Astrocyte (in vitro differentiated cells and primary cell): ENCODE data around the gene GLS2.

Experiments
- EZH2 ChIP-seq: IDR thresholded peaks from 2 replicates; pipeline ENCODE4 v1.6.1; 2012; ENCODE audit warnings: mild to moderate bottlenecking, low read length, inconsistent platforms; ENCODE audit not compliant: insufficient read depth
- TF ChIP-seq, protein P1 (sequence below): IDR thresholded peaks from 2 replicates; pipeline ENCODE4 v1.5.1; 2011; ENCODE audit warnings: low read depth, mild to moderate bottlenecking, inconsistent platforms, low read length, moderate library complexity; ENCODE audit not compliant: insufficient read depth

DNA sequence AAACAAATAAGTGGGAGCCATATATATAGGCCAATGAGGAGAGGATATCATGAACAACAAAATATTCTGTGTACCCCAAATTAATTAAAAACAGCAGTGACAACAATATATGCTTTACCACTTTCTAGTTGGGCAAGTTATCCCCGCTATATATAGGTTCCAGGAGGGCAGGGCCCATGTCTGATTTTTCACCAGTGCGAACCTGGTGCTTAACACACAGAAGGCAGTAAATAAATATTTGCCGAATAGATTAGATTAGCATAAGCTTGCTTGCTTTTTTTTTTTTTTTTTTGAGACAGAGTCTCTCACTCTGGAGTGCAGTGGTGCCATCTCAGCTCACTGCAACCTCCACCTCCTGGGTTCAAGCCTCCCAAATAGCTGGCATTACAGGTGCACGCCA is 30.1 kb downstream of the GLS2 start:
- TF ChIP-seq, protein P1, sequence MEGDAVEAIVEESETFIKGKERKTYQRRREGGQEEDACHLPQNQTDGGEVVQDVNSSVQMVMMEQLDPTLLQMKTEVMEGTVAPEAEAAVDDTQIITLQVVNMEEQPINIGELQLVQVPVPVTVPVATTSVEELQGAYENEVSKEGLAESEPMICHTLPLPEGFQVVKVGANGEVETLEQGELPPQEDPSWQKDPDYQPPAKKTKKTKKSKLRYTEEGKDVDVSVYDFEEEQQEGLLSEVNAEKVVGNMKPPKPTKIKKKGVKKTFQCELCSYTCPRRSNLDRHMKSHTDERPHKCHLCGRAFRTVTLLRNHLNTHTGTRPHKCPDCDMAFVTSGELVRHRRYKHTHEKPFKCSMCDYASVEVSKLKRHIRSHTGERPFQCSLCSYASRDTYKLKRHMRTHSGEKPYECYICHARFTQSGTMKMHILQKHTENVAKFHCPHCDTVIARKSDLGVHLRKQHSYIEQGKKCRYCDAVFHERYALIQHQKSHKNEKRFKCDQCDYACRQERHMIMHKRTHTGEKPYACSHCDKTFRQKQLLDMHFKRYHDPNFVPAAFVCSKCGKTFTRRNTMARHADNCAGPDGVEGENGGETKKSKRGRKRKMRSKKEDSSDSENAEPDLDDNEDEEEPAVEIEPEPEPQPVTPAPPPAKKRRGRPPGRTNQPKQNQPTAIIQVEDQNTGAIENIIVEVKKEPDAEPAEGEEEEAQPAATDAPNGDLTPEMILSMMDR, result no peak
- no peak for TF ChIP-seq EZH2
